ENCODE results near the gene ENPP6.

- no peak for TF ChIP-seq CTCF (tag by site-specific recombination; IDR thresholded peaks at IDR 0.05)
- no peak for TF ChIP-seq HOXA7 (CRISPR knock-in tag; IDR thresholded peaks at IDR 0.05; ENCODE audit: borderline replicate concordance)
Observed at GRCh38 chr4:184246426-184246825, 28.8 kb upstream of the ENPP6 start.

Measured in HEK293 (cell line).